Memory B cell (primary cell): ENCODE results near the gene NCKAP5.

Experiments used
- ATAC-seq: fragments of 150-1000 bp; cut with Tn5 transposase; 2 replicates; pipeline ENCODE4 v1.10.0; 2021; ENCODE audit warnings: low read depth, mild to moderate bottlenecking, moderate library complexity
- DNase-seq, 2 donors: peaks; one replicate each; pipeline ENCODE4 v3.0.0; 2022; ENCODE audit warnings: low spot score in 2 of 2
- H3K27ac Mint-ChIP-seq: one replicate; pipeline ENCODE4 v1.8.0; 2022; ENCODE audit warnings: mild to moderate bottlenecking, moderate library complexity, mixed read lengths
- H3K27me3 Mint-ChIP-seq: one replicate; pipeline ENCODE4 v1.8.0; 2022; ENCODE audit warnings: mixed read lengths
- H3K36me3 Mint-ChIP-seq: one replicate; pipeline ENCODE4 v1.8.0; 2022; ENCODE audit warnings: mild to moderate bottlenecking, mixed read lengths
- H3K4me1 Mint-ChIP-seq: one replicate; pipeline ENCODE4 v1.8.0; 2022; ENCODE audit warnings: mixed read lengths
- H3K4me3 Mint-ChIP-seq: one replicate; pipeline ENCODE4 v1.8.0; 2022; ENCODE audit warnings: mild to moderate bottlenecking, moderate library complexity, mixed read lengths
- H3K9me3 Mint-ChIP-seq: one replicate; pipeline ENCODE4 v1.8.0; 2022; ENCODE audit warnings: mixed read lengths

NCKAP5 gene

GRCh38 chr2:133438026-133438425 is 130.2 kb downstream of the NCKAP5 start:
- Mint-ChIP-seq H3K9me3 (no peaks in the 10 kb centered on the region), H3K27me3 (peaks cover 2% of the 10 kb centered on the region), H3K27ac (no peak overlapping the region), H3K36me3 (no peaks in the 10 kb centered on the region), H3K4me1 (no peaks in the 10 kb centered on the region), H3K4me3 (no peak overlapping the region)
- DNase-seq (no peak), ATAC-seq (no peak)

GRCh38 chr2:133437492-133437891 is 130.8 kb downstream of the NCKAP5 start:
- H3K9me3 Mint-ChIP-seq = no peaks in the 10 kb centered on the region
- H3K27ac Mint-ChIP-seq = no peak overlapping the region
- no peak overlapping the region for H3K4me3 Mint-ChIP-seq

GRCh38 chr2:133434959-133435668 is 133.1 kb downstream of the NCKAP5 start:
- Mint-ChIP-seq H3K36me3 (no peaks in the 10 kb centered on the region), H3K9me3 (no peaks in the 10 kb centered on the region), H3K4me1 (no peaks in the 10 kb centered on the region), H3K27me3 (peaks cover 2% of the 10 kb centered on the region), H3K27ac (no peak overlapping the region), H3K4me3 (no peak overlapping the region)
- no peak for DNase-seq
- no peak for ATAC-seq

More at GRCh38 chr2:133437492-133437891, 130.8 kb downstream of the NCKAP5 start:
- Mint-ChIP-seq H3K27me3 (peaks cover 2% of the 10 kb centered on the region), H3K4me1 (no peaks in the 10 kb centered on the region), H3K36me3 (no peaks in the 10 kb centered on the region)
- no peak for DNase-seq
- no peak for ATAC-seq

- no peak for DNase-seq
- Mint-ChIP-seq H3K27me3 (peaks cover 2% of the 10 kb centered on the region), H3K9me3 (peaks cover 2% of the 10 kb centered on the region), H3K4me1 (no peaks in the 10 kb centered on the region), H3K27ac (no peak overlapping the region), H3K4me3 (no peak overlapping the region), H3K36me3 (no peaks in the 10 kb centered on the region)
- ATAC-seq = no peak
These were observed 134.5 kb downstream of the NCKAP5 start for GRCh38 chr2:133433455-133434451.

- Mint-ChIP-seq H3K27me3 (peaks cover 2% of the 10 kb centered on the region), H3K27ac (no peak overlapping the region), H3K36me3 (no peaks in the 10 kb centered on the region), H3K9me3 (peaks cover 2% of the 10 kb centered on the region), H3K4me3 (no peak overlapping the region), H3K4me1 (no peaks in the 10 kb centered on the region)
- DNase-seq (no peak), ATAC-seq (no peak)
These were observed 135.5 kb downstream of the NCKAP5 start for GRCh38 chr2:133432778-133433177.

- no peaks in the 10 kb centered on the region for H3K4me1 Mint-ChIP-seq
- H3K27me3 Mint-ChIP-seq = peaks cover 2% of the 10 kb centered on the region
- no peak overlapping the region for H3K27ac Mint-ChIP-seq
- DNase-seq (no peak), ATAC-seq (no peak)
- no peaks in the 10 kb centered on the region for H3K36me3 Mint-ChIP-seq
- no peak overlapping the region for H3K4me3 Mint-ChIP-seq
- peaks cover 2% of the 10 kb centered on the region for H3K9me3 Mint-ChIP-seq
These were observed 137.0 kb downstream of the NCKAP5 start for GRCh38 chr2:133431289-133431688.

GRCh38 chr2:133426791-133427190 is 141.5 kb downstream of the NCKAP5 start:
- no peak overlapping the region for H3K4me3 Mint-ChIP-seq
- no peaks in the 10 kb centered on the region for H3K27me3 Mint-ChIP-seq
- peaks cover 2% of the 10 kb centered on the region for H3K9me3 Mint-ChIP-seq
- no peak for ATAC-seq
- no peak for DNase-seq
- H3K36me3 Mint-ChIP-seq = no peaks in the 10 kb centered on the region
- no peak overlapping the region for H3K27ac Mint-ChIP-seq
- no peaks in the 10 kb centered on the region for H3K4me1 Mint-ChIP-seq

- Mint-ChIP-seq H3K4me1 (no peaks in the 10 kb centered on the region), H3K9me3 (peaks cover 2% of the 10 kb centered on the region), H3K27me3 (no peaks in the 10 kb centered on the region), H3K27ac (no peak overlapping the region), H3K4me3 (no peak overlapping the region), H3K36me3 (no peaks in the 10 kb centered on the region)
- DNase-seq (no peak), ATAC-seq (no peak)
These were observed 142.7 kb downstream of the NCKAP5 start for GRCh38 chr2:133425612-133426011.

- Mint-ChIP-seq H3K36me3 (no peaks in the 10 kb centered on the region), H3K4me1 (no peaks in the 10 kb centered on the region), H3K27ac (no peak overlapping the region), H3K27me3 (no peaks in the 10 kb centered on the region), H3K4me3 (no peak overlapping the region), H3K9me3 (peaks cover 2% of the 10 kb centered on the region)
- ATAC-seq (no peak), DNase-seq (no peak)
These were observed 143.4 kb downstream of the NCKAP5 start for GRCh38 chr2:133424876-133425275.

GRCh38 chr2:133422931-133423351 is 145.3 kb downstream of the NCKAP5 start:
- DNase-seq (no peak), ATAC-seq (no peak)
- Mint-ChIP-seq H3K27ac (no peak overlapping the region), H3K27me3 (no peaks in the 10 kb centered on the region), H3K36me3 (no peaks in the 10 kb centered on the region), H3K4me1 (no peaks in the 10 kb centered on the region), H3K4me3 (no peak overlapping the region), H3K9me3 (no peaks in the 10 kb centered on the region)

GRCh38 chr2:133421516-133422324 is 146.5 kb downstream of the NCKAP5 start:
- no peaks in the 10 kb centered on the region for H3K9me3 Mint-ChIP-seq
- no peak overlapping the region for H3K4me3 Mint-ChIP-seq
- H3K27ac Mint-ChIP-seq = no peak overlapping the region
- DNase-seq (no peak), ATAC-seq (no peak)
- no peaks in the 10 kb centered on the region for H3K4me1 Mint-ChIP-seq
- no peaks in the 10 kb centered on the region for H3K27me3 Mint-ChIP-seq
- no peaks in the 10 kb centered on the region for H3K36me3 Mint-ChIP-seq

GRCh38 chr2:133420788-133421187 is 147.5 kb downstream of the NCKAP5 start:
- Mint-ChIP-seq H3K9me3 (no peaks in the 10 kb centered on the region), H3K27me3 (no peaks in the 10 kb centered on the region), H3K27ac (no peak overlapping the region), H3K36me3 (no peaks in the 10 kb centered on the region), H3K4me3 (no peak overlapping the region), H3K4me1 (no peaks in the 10 kb centered on the region)
- ATAC-seq = no peak
- no peak for DNase-seq

GRCh38 chr2:133418671-133419070 is 149.6 kb downstream of the NCKAP5 start:
- Mint-ChIP-seq H3K4me3 (no peak overlapping the region), H3K36me3 (no peaks in the 10 kb centered on the region), H3K27ac (no peak overlapping the region), H3K9me3 (no peaks in the 10 kb centered on the region), H3K27me3 (no peaks in the 10 kb centered on the region), H3K4me1 (no peaks in the 10 kb centered on the region)
- DNase-seq (no peak), ATAC-seq (no peak)

GRCh38 chr2:133418021-133418420 is 150.2 kb downstream of the NCKAP5 start:
- Mint-ChIP-seq H3K4me1 (no peaks in the 10 kb centered on the region), H3K9me3 (no peaks in the 10 kb centered on the region), H3K36me3 (no peaks in the 10 kb centered on the region), H3K27ac (no peak overlapping the region), H3K27me3 (no peaks in the 10 kb centered on the region), H3K4me3 (no peak overlapping the region)
- DNase-seq = no peak
- no peak for ATAC-seq
